HepG2 (cell line): ENCODE results near the gene APLF. TPM values are rescaled to one million over a fixed set of nuclear protein-coding genes. Genes with fewer than 3 reads are reported as not detected.

ENCODE experiments used
- ATAC-seq: fragments of 200-7000 bp; cut with Tn5 transposase; 3 replicates; pipeline ENCODE4 v1.9.1; 2020; ENCODE audit warnings: mild to moderate bottlenecking, moderate library complexity
- BruUV-seq: library from RNA; stranded (reverse); fragments of 400-500 nt; replicated peaks from 2 replicates; lab custom pipeline; 2021; lab: Mats Ljungman, UMichigan
- CTCF ChIA-PET: fragments of 300-600 bp; formaldehyde crosslinking; extraction: SDS; loops from one replicate; lab custom pipeline; 2021; ENCODE audit warnings: low total read pairs, inconsistent platforms, low intra/inter-chr PET ratio; lab: Yijun Ruan, JAX
- POLR2A ChIA-PET: fragments of 350-600 bp; sonication (Branson Sonifier 250); formaldehyde crosslinking; loops from one replicate; lab custom pipeline; 2020; ENCODE audit warnings: antibody characterized with exemption, inconsistent platforms; lab: Yijun Ruan, JAX
- DNase-seq: peaks from one replicate; pipeline ENCODE4 v3.0.0-alpha.2; 2015; ENCODE audit warnings: low spot score
- FAIRE-seq: peaks from 3 replicates; lab custom pipeline; 2011; peaks lifted over from hg19 to GRCh38; lab: Jason Lieb, UNC
- H2AFZ ChIP-seq: one replicate; pipeline ENCODE4 v1.6.1; 2011; ENCODE audit warnings: low read length, inconsistent platforms
- H3K27ac ChIP-seq: fragments of 300-600 bp; 3 replicates; pipeline ENCODE4 v1.8.0; 2011; ENCODE audit warnings: mixed run types, mild to moderate bottlenecking, mixed read lengths, low read length, inconsistent platforms; ENCODE audit not compliant: insufficient read depth; ENCODE audit errors: extremely low read length
- H3K27me3 ChIP-seq, 2 experiments: fragments of 200-600 bp in 1 of 2; 2 replicates in 1 of 2; 3 replicates in 1 of 2; pipeline versions ENCODE4 v1.6.0 to v1.8.0; 2011; ENCODE audit warnings: low read length in 2 of 2, mild to moderate bottlenecking in 2 of 2, moderate library complexity in 2 of 2, inconsistent platforms in 1 of 2; ENCODE audit not compliant: insufficient read depth in 2 of 2, control insufficient read depth in 1 of 2
- H3K36me3 ChIP-seq, 2 experiments: fragments of 200-600 bp in 1 of 2; replicated peaks in 1 of 2; 2 replicates in 1 of 2; 3 replicates in 1 of 2; pipeline versions ENCODE4 v1.5.1 to v1.8.0; 2011; ENCODE audit warnings: low read length in 2 of 2, inconsistent platforms in 1 of 2; ENCODE audit not compliant: insufficient read depth in 2 of 2, control insufficient read depth in 1 of 2
- H3K4me1 ChIP-seq: 2 replicates; pipeline ENCODE4 v1.5.1; 2012; ENCODE audit warnings: low read length, inconsistent platforms; ENCODE audit not compliant: insufficient read depth
- H3K4me2 ChIP-seq: 2 replicates; pipeline ENCODE4 v1.6.0; 2011; ENCODE audit warnings: low read depth, low read length, inconsistent platforms
- H3K4me3 ChIP-seq, 3 experiments: fragments of 200-600 bp in 1 of 3; sonication (generic), shearing (Covaris generic) in 1 of 3; replicated peaks in 1 of 3; 2 replicates each; pipeline ENCODE4 v1.5.1; 2011 to 2016; ENCODE audit warnings: low read length in 3 of 3, inconsistent platforms in 2 of 3, low read depth in 2 of 3, mild to moderate bottlenecking in 2 of 3, control low read depth in 1 of 3, mixed read lengths in 1 of 3; ENCODE audit not compliant: insufficient read depth in 1 of 3
- H3K79me2 ChIP-seq: one replicate; pipeline ENCODE4 v1.6.1; 2011; ENCODE audit warnings: low read length, inconsistent platforms; ENCODE audit not compliant: insufficient read depth
- H3K9ac ChIP-seq: 2 replicates; pipeline ENCODE4 v1.6.0; 2011; ENCODE audit warnings: mild to moderate bottlenecking, low read depth, low read length, inconsistent platforms; ENCODE audit not compliant: insufficient read depth
- H3K9me3 ChIP-seq: 2 replicates; pipeline ENCODE4 v1.5.1; 2012; ENCODE audit warnings: mild to moderate bottlenecking, low read length
- H4K20me1 ChIP-seq: 2 replicates; pipeline ENCODE4 v1.6.0; 2011; ENCODE audit warnings: inconsistent platforms, mild to moderate bottlenecking, low read length, moderate library complexity; ENCODE audit not compliant: insufficient read depth
- HOXA9 ChIP-seq: sonication (generic); formaldehyde crosslinking; IDR thresholded peaks from 2 replicates; pipeline ENCODE4 v1.8.1; 2022; ENCODE audit warnings: missing genetic modification reagents, mild to moderate bottlenecking, moderate library complexity, borderline replicate concordance
- KDM6A ChIP-seq: IDR thresholded peaks from 2 replicates; pipeline ENCODE4 v1.6.1; 2016; ENCODE audit warnings: low read depth
- MIXL1 ChIP-seq: IDR thresholded peaks from 2 replicates; pipeline ENCODE4 v1.6.1; 2016
- MTF2 ChIP-seq: sonication (generic); formaldehyde crosslinking; IDR thresholded peaks from 2 replicates; pipeline ENCODE4 v1.5.0; 2020; ENCODE audit warnings: missing genetic modification reagents, borderline replicate concordance
- POGZ ChIP-seq: sonication (generic); formaldehyde crosslinking; IDR thresholded peaks from 2 replicates; pipeline ENCODE4 v1.4.0; 2020; ENCODE audit warnings: mild to moderate bottlenecking, missing genetic modification reagents
- REL ChIP-seq: sonication (generic); formaldehyde crosslinking; conservative IDR thresholded peaks from 2 replicates; pipeline ENCODE4 v1.8.0; 2022; ENCODE audit warnings: mild to moderate bottlenecking, missing genetic modification reagents, moderate library complexity
- TFAP4 ChIP-seq: sonication (generic); IDR thresholded peaks from 2 replicates; pipeline ENCODE4 v1.6.1; 2016; ENCODE audit warnings: low read depth, borderline replicate concordance
- U2AF2 ChIP-seq: fragments of 200-400 bp; formaldehyde crosslinking; IDR thresholded peaks from 2 replicates; pipeline ENCODE4 v1.6.1; 2017; ENCODE audit warnings: low read depth, mild to moderate bottlenecking, low read length
- ZKSCAN8 ChIP-seq: IDR thresholded peaks from 2 replicates; pipeline ENCODE4 v1.6.1; 2016; ENCODE audit warnings: borderline replicate concordance, missing genetic modification reagents, missing compliant biosample characterization
- ZNF260 ChIP-seq: sonication (generic); formaldehyde crosslinking; IDR thresholded peaks from 2 replicates; pipeline ENCODE4 v1.4.0; 2020; ENCODE audit warnings: missing genetic modification reagents, low read depth, mild to moderate bottlenecking, borderline replicate concordance
- ZNF549 ChIP-seq: sonication (generic); formaldehyde crosslinking; IDR thresholded peaks from 2 replicates; pipeline ENCODE4 v1.5.0; 2020; ENCODE audit warnings: missing genetic modification reagents
- ZNF776 ChIP-seq: sonication (generic); formaldehyde crosslinking; IDR thresholded peaks from 2 replicates; pipeline ENCODE4 v1.4.0; 2020; ENCODE audit warnings: mild to moderate bottlenecking, missing genetic modification reagents
- WGBS: methylation state at CpG from one replicate; pipeline ENCODE4 v1.1.6; 2017; ENCODE audit warnings: low lambda C conversion rate; 5-methylcytosine and 5-hydroxymethylcytosine counted together
- in situ Hi-C: cut with HindIII; loops from 2 replicates; pipeline ENCODE4 v1.10.0; 2017; ENCODE audit warnings: low pct_unique_long_range_greater_than_20kb; ENCODE audit not compliant: extremely low pct_ligation_motif_present
- intact Hi-C: fragments of 100-400 bp; cut with micrococcal nuclease; formaldehyde crosslinking; loops from one replicate; pipeline ENCODE4 v1.10.0; 2022; ENCODE audit not compliant: unreplicated experiment
- polyA plus RNA-seq, 8 experiments: library from polyadenylated mRNA; depleted of rRNA in 3 of 8; stranded (reverse) in 7 of 8; unstranded in 1 of 8; fragments of >200 nt; fragmentation: Illumina TruSeq in 4 of 8; extraction: Trizol in 4 of 8; gene quantifications; 2 replicates each; pipeline versions ENCODE4 v1.2.1 to v1.2.3, GENCODE V29; 2011 to 2016; ENCODE audit warnings: low read depth in 4 of 8, missing spikeins in 1 of 8, mixed read lengths in 1 of 8; ENCODE audit not compliant: insufficient read depth in 1 of 8
- total RNA-seq, 5 experiments: library from RNA; depleted of rRNA; stranded (reverse); fragments of >200 nt; fragmentation: Illumina TruSeq; extraction: Trizol; gene quantifications; 2 replicates each; pipeline ENCODE4 v1.2.3, GENCODE V29; 2016; ENCODE audit warnings: low read depth in 1 of 5
- TF ChIP-seq, protein P1 (sequence below): IDR thresholded peaks from 2 replicates; pipeline ENCODE4 v1.6.1; 2016; ENCODE audit warnings: low read depth, missing genetic modification reagents, missing compliant biosample characterization
- TF ChIP-seq, protein P2 (sequence below), 2 experiments: sonication (generic) in 1 of 2; formaldehyde crosslinking in 1 of 2; IDR thresholded peaks; 2 replicates each; pipeline versions ENCODE4 v1.4.0 to v1.6.1; 2016 to 2020; ENCODE audit warnings: borderline replicate concordance in 1 of 2, low read depth in 1 of 2, mild to moderate bottlenecking in 1 of 2, missing genetic modification reagents in 1 of 2

Gene APLF
- total and polyA plus RNA-seq, 2 of the 13 experiments (the other 11 are each of a cell fraction or from before 2014, with no cell fraction given), result 0.45 to 2.2 TPM

- Histone ChIP-seq H3K4me3 (no peak overlapping the region), H3K4me1 (peaks cover 22% of the 10 kb centered on the region), H3K79me2 (no peaks in the 10 kb centered on the region), H3K27ac (no peak overlapping the region), H3K36me3 (no peaks in the 10 kb centered on the region), H2AFZ (no peak overlapping the region), H4K20me1 (no peaks in the 10 kb centered on the region), H3K4me2 (no peak overlapping the region), H3K27me3 (no peaks in the 10 kb centered on the region; a peak in 1 of 5 replicates), H3K9ac (no peak overlapping the region), H3K9me3 (no peaks in the 10 kb centered on the region)
- BruUV-seq, result no TSS peak
- DNase-seq, result no peak
- intact Hi-C loops (loop anchor here (5.0 kb wide), 1 partner anchor 463 kb away; no protein-coding TSS in a partner anchor), in situ Hi-C loops (loop anchor here (5.0 to 10.0 kb wide), 2 partner anchors 243 to 460 kb away; no protein-coding TSS in a partner anchor)
- ChIA-PET CTCF (interaction anchor here (2.2 kb wide), 1 partner anchor 250 kb away, joined by 48 read pairs; no protein-coding TSS in a partner anchor), POLR2A (no interaction called here)
- FAIRE-seq, result no peak
- TF ChIP-seq ZNF549 (no peak), ZNF776 (CRISPR knock-in tag) (no peak), HOXA9 (CRISPR knock-in tag) (no peak), TFAP4 (no peak), ZNF260 (CRISPR knock-in tag) (no peak), U2AF2 (no peak), MIXL1 (CRISPR knock-in tag) (no peak), REL (no peak), POGZ (CRISPR knock-in tag) (no peak), KDM6A (CRISPR knock-in tag) (no peak), MTF2 (no peak), ZKSCAN8 (CRISPR knock-in tag) (no peak)
- TF ChIP-seq, protein P1, sequence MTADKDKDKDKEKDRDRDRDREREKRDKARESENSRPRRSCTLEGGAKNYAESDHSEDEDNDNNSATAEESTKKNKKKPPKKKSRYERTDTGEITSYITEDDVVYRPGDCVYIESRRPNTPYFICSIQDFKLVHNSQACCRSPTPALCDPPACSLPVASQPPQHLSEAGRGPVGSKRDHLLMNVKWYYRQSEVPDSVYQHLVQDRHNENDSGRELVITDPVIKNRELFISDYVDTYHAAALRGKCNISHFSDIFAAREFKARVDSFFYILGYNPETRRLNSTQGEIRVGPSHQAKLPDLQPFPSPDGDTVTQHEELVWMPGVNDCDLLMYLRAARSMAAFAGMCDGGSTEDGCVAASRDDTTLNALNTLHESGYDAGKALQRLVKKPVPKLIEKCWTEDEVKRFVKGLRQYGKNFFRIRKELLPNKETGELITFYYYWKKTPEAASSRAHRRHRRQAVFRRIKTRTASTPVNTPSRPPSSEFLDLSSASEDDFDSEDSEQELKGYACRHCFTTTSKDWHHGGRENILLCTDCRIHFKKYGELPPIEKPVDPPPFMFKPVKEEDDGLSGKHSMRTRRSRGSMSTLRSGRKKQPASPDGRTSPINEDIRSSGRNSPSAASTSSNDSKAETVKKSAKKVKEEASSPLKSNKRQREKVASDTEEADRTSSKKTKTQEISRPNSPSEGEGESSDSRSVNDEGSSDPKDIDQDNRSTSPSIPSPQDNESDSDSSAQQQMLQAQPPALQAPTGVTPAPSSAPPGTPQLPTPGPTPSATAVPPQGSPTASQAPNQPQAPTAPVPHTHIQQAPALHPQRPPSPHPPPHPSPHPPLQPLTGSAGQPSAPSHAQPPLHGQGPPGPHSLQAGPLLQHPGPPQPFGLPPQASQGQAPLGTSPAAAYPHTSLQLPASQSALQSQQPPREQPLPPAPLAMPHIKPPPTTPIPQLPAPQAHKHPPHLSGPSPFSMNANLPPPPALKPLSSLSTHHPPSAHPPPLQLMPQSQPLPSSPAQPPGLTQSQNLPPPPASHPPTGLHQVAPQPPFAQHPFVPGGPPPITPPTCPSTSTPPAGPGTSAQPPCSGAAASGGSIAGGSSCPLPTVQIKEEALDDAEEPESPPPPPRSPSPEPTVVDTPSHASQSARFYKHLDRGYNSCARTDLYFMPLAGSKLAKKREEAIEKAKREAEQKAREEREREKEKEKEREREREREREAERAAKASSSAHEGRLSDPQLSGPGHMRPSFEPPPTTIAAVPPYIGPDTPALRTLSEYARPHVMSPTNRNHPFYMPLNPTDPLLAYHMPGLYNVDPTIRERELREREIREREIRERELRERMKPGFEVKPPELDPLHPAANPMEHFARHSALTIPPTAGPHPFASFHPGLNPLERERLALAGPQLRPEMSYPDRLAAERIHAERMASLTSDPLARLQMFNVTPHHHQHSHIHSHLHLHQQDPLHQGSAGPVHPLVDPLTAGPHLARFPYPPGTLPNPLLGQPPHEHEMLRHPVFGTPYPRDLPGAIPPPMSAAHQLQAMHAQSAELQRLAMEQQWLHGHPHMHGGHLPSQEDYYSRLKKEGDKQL (CRISPR knock-in tag), result no peak
- TF ChIP-seq, protein P2, sequence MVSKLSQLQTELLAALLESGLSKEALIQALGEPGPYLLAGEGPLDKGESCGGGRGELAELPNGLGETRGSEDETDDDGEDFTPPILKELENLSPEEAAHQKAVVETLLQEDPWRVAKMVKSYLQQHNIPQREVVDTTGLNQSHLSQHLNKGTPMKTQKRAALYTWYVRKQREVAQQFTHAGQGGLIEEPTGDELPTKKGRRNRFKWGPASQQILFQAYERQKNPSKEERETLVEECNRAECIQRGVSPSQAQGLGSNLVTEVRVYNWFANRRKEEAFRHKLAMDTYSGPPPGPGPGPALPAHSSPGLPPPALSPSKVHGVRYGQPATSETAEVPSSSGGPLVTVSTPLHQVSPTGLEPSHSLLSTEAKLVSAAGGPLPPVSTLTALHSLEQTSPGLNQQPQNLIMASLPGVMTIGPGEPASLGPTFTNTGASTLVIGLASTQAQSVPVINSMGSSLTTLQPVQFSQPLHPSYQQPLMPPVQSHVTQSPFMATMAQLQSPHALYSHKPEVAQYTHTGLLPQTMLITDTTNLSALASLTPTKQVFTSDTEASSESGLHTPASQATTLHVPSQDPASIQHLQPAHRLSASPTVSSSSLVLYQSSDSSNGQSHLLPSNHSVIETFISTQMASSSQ (IDR thresholded peaks at IDR 0.05; ENCODE audit: low read depth), result no peak
- TF ChIP-seq, protein P2 (CRISPR knock-in tag; IDR thresholded peaks at IDR 0.05; ENCODE audit: borderline replicate concordance), result no peak
- no peak for ATAC-seq
- WGBS, result 95% methylated on average over 5 of the region's 5 CpGs
These were observed 2.7 kb upstream of the APLF start for GRCh38 chr2:68464651-68465050.
